HG03097 (cell line): ENCODE data around the gene SLC12A7.
"Not testable (repeated sequence)": the region's sequence is repeated elsewhere in the genome, so short reads cannot be mapped to it uniquely, and the experiment has no call there.

Experiments used
- ATAC-seq: cut with Tn5 transposase; IDR thresholded peaks from one replicate; pipeline ENCODE4 v1.9.1; 2021; ENCODE audit not compliant: unreplicated experiment, low FRiP score

SLC12A7 gene

GRCh38 chr5:1083026-1083425 lies 28.8 kb downstream of the SLC12A7 start:
- not testable (repeated sequence) for ATAC-seq

- ATAC-seq = no peak
Measured at GRCh38 chr5:1081519-1081918, 30.3 kb downstream of the SLC12A7 start.

GRCh38 chr5:1080432-1080831 lies 31.4 kb downstream of the SLC12A7 start:
- no peak for ATAC-seq

GRCh38 chr5:1079961-1080360 lies 31.9 kb downstream of the SLC12A7 start:
- no peak for ATAC-seq

- no peak for ATAC-seq
Measured at GRCh38 chr5:1079486-1079885, 32.4 kb downstream of the SLC12A7 start.

GRCh38 chr5:1078851-1079250 lies 33.0 kb downstream of the SLC12A7 start:
- ATAC-seq = no peak

GRCh38 chr5:1078206-1078605 lies 33.7 kb downstream of the SLC12A7 start:
- no peak for ATAC-seq

- no peak for ATAC-seq
Measured at GRCh38 chr5:1077491-1078020, 34.3 kb downstream of the SLC12A7 start.

- no peak for ATAC-seq
Measured at GRCh38 chr5:1077026-1077425, 34.8 kb downstream of the SLC12A7 start.

GRCh38 chr5:1076406-1076805 lies 35.5 kb downstream of the SLC12A7 start:
- no peak for ATAC-seq

- ATAC-seq = no peak
Measured at GRCh38 chr5:1075931-1076330, 35.9 kb downstream of the SLC12A7 start.

- no peak for ATAC-seq
Measured at GRCh38 chr5:1075555-1075881, 36.3 kb downstream of the SLC12A7 start.

- no peak for ATAC-seq
Measured at GRCh38 chr5:1074816-1075554, 36.9 kb downstream of the SLC12A7 start.

GRCh38 chr5:1074226-1074625 lies 37.6 kb downstream of the SLC12A7 start:
- ATAC-seq = no peak

- ATAC-seq = no peak
Measured at GRCh38 chr5:1073239-1074102, 38.4 kb downstream of the SLC12A7 start.

- ATAC-seq = no peak
Measured at GRCh38 chr5:1069720-1070088, 42.2 kb downstream of the SLC12A7 start.

GRCh38 chr5:1068895-1069719 lies 42.8 kb downstream of the SLC12A7 start:
- no peak for ATAC-seq

- ATAC-seq = no peak
Measured at GRCh38 chr5:1068204-1068894, 43.5 kb downstream of the SLC12A7 start.

GRCh38 chr5:1067141-1068121 lies 44.4 kb downstream of the SLC12A7 start:
- ATAC-seq = no peak
